Stimulated activated CD8-positive, alpha-beta memory T cell treated with anti-CD3 and anti-CD28 coated beads, Interleukin-4, amount 100 ng/mL, for 4 hours (primary cell): Measurements from ENCODE around the gene GNPTAB.
A peak's percentile ranks its signal among the peaks of the same experiment; 100 is the strongest.
"Not testable (repeated sequence)": the region's sequence is repeated elsewhere in the genome, so short reads cannot be mapped to it uniquely, and the experiment has no call there.

Experiments
- DNase-seq, 2 donors: peaks; one replicate each; pipeline ENCODE4 v3.0.0-alpha.2; 2020; ENCODE audit warnings: low read depth in 2 of 2, low spot score in 1 of 2

GNPTAB gene

GRCh38 chr12:101854747-101855146, 24.0 kb upstream of the GNPTAB start:
- no peak for DNase-seq

- no peak for DNase-seq
Observed at GRCh38 chr12:101852998-101853397, 22.2 kb upstream of the GNPTAB start.

- DNase-seq, result no peak
Observed at GRCh38 chr12:101850199-101850598, 19.4 kb upstream of the GNPTAB start.

- no peak for DNase-seq
Observed at GRCh38 chr12:101847325-101847724, 16.6 kb upstream of the GNPTAB start.

DNA sequence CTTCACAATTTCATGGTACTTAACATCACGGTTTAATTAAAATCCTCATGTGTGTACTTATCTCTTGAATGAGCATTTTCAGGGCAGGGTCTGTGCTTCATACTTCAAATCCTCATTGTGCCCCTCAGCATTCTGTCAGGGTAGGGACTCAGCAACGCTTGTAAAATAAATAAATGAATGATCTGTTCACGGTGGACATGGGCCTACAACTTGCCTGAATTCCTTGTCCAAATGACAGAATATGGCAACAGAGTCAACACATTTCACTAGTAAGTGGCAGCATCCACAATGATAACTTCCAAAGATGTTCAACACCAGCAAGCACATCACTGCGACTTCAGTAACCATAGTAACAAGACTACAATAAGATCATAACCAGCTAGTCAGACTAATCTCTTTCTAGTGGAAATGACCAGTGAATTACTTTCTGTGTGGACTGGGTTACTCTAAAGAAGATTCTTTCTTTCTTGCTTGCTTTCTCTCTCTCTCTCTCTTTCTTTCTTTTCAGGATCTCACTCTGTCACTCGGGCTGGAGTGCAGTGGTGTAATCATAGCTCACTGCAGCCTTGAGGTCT, 14.5 kb upstream of the GNPTAB start:
- DNase-seq, result no peak

DNA sequence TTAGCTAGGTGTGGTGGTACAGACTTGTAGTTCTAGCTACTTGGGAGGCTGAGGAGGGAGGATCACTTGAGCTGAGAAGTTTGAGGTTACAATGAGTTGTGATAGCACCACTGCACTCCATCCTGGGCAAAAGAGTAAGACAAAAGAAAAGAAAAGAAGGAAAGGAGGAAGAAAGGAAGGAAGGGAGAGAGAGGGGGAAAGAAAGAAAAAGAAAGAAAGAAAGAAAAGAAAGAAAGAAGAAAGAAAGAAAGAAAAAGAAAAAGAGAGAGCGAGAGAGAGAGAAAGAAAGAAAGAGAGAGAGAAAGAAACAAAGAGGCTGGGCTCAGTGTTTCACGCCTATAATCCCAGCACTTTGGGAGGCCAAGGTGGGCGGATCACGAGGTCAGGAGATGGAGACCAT, 10.3 kb upstream of the GNPTAB start:
- DNase-seq, result no peak

DNA sequence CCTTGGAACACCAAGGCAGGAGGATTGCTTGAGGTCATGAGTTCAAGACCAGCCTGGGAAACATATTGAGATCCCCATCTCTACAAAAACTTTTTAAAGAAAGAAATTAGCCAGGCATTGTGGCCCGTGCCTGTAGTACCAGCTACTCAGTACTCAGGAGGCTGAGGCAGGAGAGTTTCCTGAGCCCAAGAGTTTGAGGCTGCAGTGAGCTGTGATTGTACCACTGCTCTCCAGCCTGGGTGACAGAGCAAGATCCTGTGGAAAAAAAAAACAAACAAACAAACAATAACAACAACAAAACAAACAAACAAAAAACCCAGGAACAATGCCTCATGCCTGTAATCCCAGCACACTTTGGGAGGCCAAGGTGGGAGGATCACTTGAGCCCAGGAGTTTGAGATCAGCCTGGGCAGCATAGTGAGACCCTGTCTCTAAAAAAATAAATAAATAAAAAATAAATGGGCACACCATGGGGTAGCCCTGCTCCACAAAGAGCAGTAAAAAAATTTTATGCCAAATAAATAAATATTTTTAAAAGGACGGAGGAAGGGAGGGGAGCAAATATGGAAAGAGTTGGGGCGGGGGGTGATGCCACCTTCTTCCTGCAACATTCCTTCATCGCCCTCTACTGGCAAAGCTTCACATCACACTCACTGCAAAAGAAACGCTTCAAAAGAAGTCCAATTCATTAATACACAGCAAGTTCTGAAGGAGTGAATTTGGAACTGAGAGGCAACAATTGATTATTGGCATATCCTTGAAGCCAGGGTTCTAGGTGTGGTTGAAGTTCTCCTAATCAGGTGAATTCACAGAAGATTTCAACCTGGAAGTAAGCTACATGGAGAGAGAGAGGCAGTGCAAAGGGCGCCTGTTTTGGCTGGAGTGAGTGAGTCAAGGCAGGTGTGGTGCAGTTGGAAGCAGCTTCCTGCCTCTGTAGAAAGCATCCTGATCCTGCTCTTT, 8.8 kb upstream of the GNPTAB start:
- peak; percentile 40 to 55 for DNase-seq

DNA sequence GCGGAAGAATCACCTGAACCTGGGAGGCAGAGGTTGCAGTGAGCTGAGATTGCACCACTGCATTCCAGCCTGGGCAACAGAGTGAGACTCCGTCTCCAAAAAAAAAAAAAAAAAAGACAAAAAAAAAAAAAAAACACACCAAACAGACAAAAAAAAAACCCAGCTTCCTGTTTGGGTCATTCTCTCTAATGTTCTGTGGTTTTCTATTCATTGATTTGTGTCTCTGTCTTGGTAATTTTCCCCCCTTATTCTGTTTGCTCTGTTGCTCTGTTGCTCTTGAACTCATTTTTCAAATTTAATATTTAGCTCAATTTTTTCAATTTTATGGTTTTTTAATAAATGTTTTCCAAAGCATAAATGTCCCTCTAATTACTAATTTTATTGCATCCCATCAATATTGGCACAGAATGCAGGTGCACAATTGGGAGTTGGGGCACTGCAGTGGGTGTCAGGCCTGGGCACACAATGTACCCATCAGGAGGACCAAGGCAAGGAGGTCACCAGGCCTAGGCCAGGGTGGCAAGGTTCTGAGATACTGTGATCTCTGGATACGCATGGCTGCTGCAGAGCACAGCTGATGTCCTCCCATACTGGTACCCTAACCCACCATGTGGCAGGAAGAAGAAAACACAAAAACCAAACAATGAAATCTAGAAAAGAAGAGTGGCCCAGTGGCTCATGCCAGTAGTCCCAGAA, 8.0 kb upstream of the GNPTAB start:
- no peak for DNase-seq

- DNase-seq, result no peak
Observed at GRCh38 chr12:101832030-101832429, 1.3 kb upstream of the GNPTAB start.

DNA sequence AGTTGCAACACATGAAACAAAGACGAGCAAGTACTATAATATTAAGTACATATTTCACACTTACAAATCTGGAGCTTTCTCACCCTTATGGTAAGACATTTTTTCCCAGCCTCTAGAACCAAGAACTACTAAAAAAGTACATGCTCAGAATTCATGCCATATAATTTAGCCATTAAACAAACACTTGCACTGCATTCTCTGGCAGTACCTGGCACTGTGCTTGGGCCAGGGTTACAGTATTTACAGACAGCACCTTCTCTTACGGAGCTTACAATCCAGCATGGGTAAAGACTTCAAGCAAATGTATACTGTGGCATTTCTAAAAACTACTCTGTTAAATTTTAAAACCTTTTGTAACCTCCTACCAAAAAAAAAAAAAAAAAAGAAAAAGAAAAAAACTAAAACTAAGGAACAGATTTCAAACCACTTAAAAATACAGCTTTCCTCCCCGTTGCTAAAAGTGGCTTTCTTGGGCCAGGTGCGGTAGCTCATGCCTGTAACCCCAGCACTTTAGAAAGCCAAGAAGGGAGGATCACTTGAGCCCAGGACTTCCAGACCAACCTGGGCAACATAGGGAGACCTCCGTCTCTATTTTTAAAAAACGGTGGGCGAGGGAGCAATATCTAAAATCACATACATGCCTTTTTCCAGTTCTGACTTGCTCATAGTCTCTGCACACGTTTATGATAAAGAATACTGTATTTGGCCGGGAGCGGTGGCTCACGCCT, 956 bp downstream of the GNPTAB start:
- DNase-seq, result no peak

GRCh38 chr12:101828463-101829196, 2.1 kb downstream of the GNPTAB start:
- no peak for DNase-seq

- no peak for DNase-seq
Observed at GRCh38 chr12:101826766-101827368, 3.9 kb downstream of the GNPTAB start.

- no peak for DNase-seq
Observed at GRCh38 chr12:101824831-101825230, 5.9 kb downstream of the GNPTAB start.

DNA sequence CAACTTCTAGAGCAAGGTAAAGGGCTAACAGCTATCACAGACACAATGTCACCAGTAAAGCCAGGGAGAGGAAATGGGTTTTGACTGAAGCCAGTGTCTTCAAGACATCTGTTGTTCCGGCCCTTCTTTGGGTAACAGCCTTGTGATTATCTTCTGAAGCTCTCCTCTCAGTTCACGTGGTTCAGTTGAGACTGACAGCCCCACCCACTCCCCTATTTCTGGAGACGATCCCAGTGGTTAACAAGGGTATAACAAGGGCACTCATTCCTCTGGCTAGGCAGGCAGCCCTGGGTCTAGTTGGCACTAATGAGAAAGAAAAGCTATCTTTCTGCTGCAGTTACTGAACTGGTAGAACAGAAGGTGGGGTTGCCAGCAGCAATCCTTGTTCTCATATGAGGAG, 6.9 kb downstream of the GNPTAB start:
- peak; percentile 28 to 32 for DNase-seq

DNA sequence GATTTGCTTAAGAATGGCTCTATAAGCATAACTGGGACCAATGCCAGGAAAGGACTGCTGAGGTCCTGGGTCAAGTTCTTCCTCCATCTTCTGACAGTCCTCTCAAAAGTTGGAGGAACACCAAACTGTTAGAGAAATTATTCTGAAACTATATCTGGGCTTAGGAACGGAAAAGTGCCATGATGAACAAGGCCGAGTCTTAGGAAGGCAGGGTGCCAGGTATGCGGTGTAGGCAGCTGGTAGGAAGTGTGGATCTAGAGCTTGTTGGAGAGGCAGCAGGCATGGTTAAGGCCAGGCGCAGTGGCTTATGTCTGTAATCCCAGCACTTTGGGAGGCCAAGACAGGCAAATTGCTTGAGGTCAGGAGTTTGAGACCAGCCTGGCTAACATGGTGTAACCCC, 7.7 kb downstream of the GNPTAB start:
- DNase-seq, result no peak

DNA sequence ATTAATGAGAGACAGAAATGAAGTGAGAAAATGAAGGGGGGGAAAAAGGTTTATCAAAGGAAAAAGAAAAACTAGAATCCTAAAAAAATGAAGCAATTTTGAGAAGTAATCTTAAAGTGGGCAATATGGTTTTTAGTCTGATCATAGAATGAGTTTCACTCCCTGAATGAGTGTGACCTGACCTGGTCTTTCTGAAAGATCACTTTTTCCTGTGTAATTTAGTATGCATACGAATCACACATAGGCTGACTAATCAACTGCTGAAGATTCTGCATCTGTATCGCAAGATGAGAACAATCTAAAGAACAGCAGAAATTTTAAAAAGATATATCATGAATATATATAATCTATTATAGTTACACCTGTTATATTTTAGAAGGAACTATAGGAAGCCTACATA, 11.3 kb downstream of the GNPTAB start:
- no peak for DNase-seq

DNA sequence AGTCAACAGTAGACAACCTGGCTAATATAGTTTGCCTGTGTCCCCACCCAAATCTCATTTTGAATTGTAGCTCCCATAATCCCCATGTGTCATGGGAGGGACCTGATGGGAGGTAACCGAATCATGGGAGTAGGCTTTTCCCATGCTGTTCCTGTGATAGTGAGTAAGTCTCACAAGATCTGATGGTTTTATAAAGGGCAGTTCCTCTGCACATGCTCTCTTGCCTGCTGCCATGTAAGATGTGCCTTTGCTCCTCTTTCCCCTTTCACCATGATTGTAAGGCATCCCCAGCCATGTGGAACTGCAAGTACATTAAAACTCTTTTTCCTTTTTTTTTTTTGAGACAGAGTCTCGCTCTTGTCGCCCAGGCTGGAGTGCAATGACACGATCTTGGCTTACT, 12.1 kb downstream of the GNPTAB start:
- not testable (repeated sequence) for DNase-seq

DNA sequence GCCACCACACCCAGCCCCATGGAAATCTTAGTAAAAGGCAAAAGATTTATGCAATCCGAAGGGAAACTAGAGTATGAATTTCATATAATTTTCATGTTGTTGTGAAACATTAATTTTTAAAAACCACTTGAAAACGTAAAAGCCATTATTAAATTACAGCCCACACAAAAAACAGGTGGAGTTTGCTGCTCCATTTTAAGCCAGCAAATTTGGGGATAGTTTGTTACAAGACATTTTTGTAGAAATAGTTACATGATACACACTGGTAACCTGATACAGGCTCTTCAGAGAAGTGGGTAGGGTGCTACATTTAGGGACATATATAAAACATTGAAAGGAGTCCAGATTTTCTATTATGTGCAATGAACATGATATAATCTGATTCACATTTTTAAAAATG, 17.6 kb downstream of the GNPTAB start:
- DNase-seq, result no peak

GRCh38 chr12:101812716-101813115, 18.0 kb downstream of the GNPTAB start:
- not testable (repeated sequence) for DNase-seq

DNA sequence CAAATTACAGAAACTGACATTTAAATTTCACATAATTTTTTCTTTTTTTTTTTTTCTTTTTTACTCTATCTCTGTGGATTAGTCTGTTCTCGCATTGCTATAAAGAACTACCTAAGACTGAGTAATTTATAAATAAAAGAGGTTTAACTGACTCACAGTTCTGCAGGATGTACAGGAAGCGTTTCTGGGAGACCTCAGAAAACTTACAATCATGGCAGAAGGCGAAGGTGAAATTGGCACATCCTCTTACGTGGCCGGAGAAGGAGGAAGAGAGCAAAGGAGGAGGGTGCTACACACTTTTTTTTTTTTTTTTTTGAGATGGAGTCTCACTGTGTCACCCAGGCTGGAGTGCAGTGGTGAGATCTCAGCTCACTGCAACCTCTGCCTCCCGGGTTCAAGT, 19.4 kb downstream of the GNPTAB start:
- DNase-seq, result not testable (repeated sequence)
